T-helper 1 cell treated with Interleukin-12 subunit alpha and Interleukin-12 subunit beta and Interleukin-4 antibody, amounts not matched to agents 30 μg/mL and 1 μg/mL, for 36 hours (primary cell): ENCODE measurements around the gene CERS4.
"Not testable (repeated sequence)": the region's sequence is repeated elsewhere in the genome, so short reads cannot be mapped to it uniquely, and the experiment has no call there.

ENCODE experiments used
- H3K27ac Mint-ChIP-seq: one replicate; pipeline ENCODE4 v1.8.0; 2021; ENCODE audit warnings: mild to moderate bottlenecking, mixed read lengths
- H3K27me3 Mint-ChIP-seq: one replicate; pipeline ENCODE4 v1.8.0; 2021; ENCODE audit warnings: low read depth, mixed read lengths
- H3K36me3 Mint-ChIP-seq: one replicate; pipeline ENCODE4 v1.8.0; 2021; ENCODE audit warnings: low read depth, mixed read lengths
- H3K4me1 Mint-ChIP-seq: one replicate; pipeline ENCODE4 v1.8.0; 2021; ENCODE audit warnings: low read depth, mixed read lengths
- H3K4me3 Mint-ChIP-seq: one replicate; pipeline ENCODE4 v1.8.0; 2021; ENCODE audit warnings: mild to moderate bottlenecking, moderate library complexity, mixed read lengths
- H3K9me3 Mint-ChIP-seq: one replicate; pipeline ENCODE4 v1.8.0; 2021; ENCODE audit warnings: mixed read lengths

CERS4 gene, protein sequence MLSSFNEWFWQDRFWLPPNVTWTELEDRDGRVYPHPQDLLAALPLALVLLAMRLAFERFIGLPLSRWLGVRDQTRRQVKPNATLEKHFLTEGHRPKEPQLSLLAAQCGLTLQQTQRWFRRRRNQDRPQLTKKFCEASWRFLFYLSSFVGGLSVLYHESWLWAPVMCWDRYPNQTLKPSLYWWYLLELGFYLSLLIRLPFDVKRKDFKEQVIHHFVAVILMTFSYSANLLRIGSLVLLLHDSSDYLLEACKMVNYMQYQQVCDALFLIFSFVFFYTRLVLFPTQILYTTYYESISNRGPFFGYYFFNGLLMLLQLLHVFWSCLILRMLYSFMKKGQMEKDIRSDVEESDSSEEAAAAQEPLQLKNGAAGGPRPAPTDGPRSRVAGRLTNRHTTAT

DNA sequence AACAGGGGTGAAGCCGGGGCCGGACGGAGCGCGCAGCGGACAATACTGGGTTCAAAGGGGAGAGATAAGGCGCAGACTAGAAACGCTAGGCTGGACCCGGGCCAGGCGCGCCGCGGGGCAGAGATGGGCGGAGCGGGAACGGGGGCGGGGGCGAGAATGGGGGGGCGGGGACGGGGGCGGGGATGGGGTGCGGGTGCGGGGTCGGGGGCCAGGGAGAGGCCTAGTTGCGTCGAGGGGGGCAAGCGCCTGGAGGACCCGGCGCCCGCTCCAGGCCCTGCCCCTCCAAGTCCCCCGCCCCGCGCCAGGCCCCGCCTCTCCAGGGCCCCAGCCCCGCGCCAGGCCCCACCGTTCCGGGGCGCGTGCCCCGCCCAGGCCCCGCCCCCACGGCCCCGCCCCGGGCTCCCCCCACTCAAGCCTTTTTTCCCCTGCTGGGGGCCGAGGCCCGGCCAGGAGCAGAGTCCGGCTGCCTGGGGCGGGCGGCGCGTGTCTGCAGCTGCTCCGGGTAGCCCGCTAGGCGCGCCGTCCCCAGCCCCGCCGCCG, at the start of gene CERS4:
CERS4 (plus strand) TSS at position 449 of the 540 bp plus-strand sequence. CDS start 41,707 bp downstream, outside the sequence.
- Mint-ChIP-seq H3K9me3 (no peaks in the 10 kb centered on the region), H3K27ac (peak within 1 kb of the TSS; percentile 81), H3K4me3 (peak within 1 kb of the TSS; percentile 88), H3K36me3 (peaks cover 6% of the 10 kb centered on the region), H3K4me1 (peaks cover 15% of the 10 kb centered on the region), H3K27me3 (peaks cover 5% of the 10 kb centered on the region)

DNA sequence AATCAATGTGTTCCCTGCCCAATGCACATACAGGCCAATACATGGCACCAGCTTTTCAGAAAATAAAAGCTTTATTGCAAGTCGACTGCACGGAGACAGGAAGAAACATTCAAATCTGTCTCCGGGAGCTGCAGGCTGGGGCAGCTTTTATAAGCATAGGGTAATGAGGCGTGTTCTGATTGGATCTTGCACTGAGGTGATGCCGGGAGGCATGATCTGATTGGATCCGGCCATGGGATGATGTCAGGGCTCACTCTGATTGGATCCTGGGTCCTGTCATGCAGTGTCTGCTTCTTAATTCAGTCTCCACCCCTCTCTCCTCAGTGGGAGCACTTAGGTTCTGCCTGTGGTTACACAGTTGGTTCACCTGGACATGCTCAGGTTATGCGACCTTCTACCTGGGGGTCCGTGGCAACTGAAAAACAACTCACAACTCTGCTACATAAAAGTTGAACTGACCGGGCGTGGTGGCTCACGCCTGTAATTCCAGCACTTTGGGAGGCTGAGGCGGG, 48.0 kb upstream of the CERS4 start:
- Mint-ChIP-seq H3K4me1 (peaks cover 6% of the 10 kb centered on the region), H3K27me3 (peaks cover 7% of the 10 kb centered on the region), H3K9me3 (no peaks in the 10 kb centered on the region), H3K4me3 (no peak overlapping the region), H3K36me3 (no peaks in the 10 kb centered on the region), H3K27ac (no peak overlapping the region)

DNA sequence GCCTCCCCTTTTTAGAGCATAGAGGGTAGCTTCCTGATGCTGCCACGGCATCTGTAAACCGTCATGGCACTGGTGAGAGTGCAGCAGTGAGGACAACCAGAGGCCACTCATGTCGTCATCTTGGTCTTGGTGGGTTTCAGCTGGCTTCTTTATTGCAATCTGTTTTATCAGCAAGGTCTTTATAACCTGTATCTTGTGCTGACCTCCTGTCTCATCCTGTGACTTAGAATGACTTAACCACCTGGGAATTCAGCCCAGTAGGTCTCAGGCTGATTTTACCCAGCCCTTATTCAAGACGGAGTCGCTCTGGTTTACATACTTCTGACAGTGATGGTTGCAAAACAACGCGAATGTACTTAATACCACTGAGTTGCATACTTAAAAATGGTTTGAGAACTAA, 45.4 kb upstream of the CERS4 start:
- Mint-ChIP-seq H3K27me3 (no peaks in the 10 kb centered on the region), H3K9me3 (no peaks in the 10 kb centered on the region), H3K27ac (no peak overlapping the region), H3K4me1 (peaks cover 6% of the 10 kb centered on the region), H3K36me3 (no peaks in the 10 kb centered on the region), H3K4me3 (no peak overlapping the region)

DNA sequence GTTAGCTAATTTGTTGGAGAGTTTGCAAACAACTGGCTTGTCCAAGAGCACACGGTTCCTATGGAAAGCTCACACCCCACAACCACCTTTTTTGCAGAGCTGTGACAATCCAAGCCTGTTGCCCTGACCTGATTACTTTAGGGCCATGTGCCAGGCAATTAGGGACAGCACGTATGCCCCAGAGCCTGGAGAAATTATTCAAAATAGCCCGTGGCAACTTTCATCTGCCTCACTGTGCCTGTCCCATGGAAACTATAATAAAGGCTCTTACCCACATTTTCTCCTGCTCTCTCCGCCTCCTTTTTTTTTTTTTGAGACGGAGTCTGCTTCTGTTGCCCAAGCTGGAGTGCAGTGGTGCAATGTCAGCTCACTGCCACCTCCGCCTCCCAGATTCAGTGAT, 41.2 kb upstream of the CERS4 start:
- Mint-ChIP-seq H3K9me3 (no peaks in the 10 kb centered on the region), H3K4me3 (no peak overlapping the region), H3K27ac (no peak overlapping the region), H3K4me1 (no peaks in the 10 kb centered on the region), H3K36me3 (no peaks in the 10 kb centered on the region), H3K27me3 (no peaks in the 10 kb centered on the region)

DNA sequence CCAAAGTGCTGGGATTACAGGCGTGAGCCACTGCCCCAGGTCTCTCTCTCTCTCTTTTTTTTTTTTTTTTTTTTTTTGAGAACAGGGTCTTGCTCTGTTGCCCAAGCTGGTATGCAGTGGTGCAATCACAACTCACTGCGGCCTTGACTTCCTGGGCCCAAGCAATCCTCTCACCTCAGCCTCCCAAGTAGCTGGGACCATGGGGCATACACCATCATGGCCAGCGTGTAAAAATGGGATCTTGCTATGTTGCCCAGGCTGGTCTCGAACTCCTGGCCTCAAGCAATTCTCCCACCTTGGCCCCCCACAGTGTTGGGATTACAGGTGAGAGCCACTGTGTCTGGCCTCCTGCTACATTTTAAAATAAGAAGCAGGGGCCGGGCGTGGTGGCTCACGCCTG, 40.6 kb upstream of the CERS4 start:
- Mint-ChIP-seq H3K27ac (no peak overlapping the region), H3K4me3 (no peak overlapping the region), H3K36me3 (no peaks in the 10 kb centered on the region), H3K9me3 (no peaks in the 10 kb centered on the region), H3K27me3 (no peaks in the 10 kb centered on the region), H3K4me1 (no peaks in the 10 kb centered on the region)

DNA sequence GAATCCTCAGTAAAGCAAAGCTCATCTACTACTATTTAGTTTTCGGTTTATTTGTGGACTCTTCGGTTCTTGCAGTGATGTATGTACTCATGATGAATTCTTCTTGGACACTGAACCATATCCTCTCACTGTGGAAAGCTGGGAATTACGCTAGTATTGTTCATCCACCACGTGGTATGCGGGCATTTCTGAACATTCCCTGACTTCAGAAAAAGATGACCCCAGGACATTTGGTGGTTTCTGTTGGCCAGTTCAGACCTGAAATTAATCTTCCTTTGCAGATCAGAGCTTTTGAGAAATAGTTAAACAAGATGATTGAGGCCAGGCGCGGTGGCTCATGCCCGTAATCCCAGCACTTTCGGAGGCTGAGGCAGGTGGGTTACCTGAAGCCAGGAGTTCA, 34.5 kb upstream of the CERS4 start:
- Mint-ChIP-seq H3K4me3 (no peak overlapping the region), H3K4me1 (no peaks in the 10 kb centered on the region), H3K9me3 (no peaks in the 10 kb centered on the region), H3K27me3 (no peaks in the 10 kb centered on the region), H3K27ac (no peak overlapping the region), H3K36me3 (no peaks in the 10 kb centered on the region)

DNA sequence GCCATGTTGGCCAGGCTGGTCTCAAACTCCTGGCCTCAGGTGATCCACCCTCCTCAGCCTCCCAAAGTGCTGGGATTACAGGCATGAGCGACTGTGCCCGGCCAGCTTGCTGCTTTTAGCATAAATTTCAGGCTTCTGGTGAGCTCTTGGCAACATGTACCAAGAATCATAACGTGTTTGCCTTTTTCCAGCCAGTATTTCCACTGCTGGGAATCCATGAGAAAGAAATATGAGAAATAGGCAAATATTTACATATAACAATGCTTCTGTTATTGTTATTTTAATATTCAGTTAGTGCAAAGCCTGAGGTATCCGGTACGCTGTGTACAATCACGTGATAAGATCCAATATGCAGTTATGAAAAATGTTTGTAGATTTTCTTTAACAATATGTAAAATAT, 29.2 kb upstream of the CERS4 start:
- Mint-ChIP-seq H3K9me3 (no peaks in the 10 kb centered on the region), H3K36me3 (no peaks in the 10 kb centered on the region), H3K27ac (no peak overlapping the region), H3K27me3 (no peaks in the 10 kb centered on the region), H3K4me3 (no peak overlapping the region), H3K4me1 (peaks cover 5% of the 10 kb centered on the region)

DNA sequence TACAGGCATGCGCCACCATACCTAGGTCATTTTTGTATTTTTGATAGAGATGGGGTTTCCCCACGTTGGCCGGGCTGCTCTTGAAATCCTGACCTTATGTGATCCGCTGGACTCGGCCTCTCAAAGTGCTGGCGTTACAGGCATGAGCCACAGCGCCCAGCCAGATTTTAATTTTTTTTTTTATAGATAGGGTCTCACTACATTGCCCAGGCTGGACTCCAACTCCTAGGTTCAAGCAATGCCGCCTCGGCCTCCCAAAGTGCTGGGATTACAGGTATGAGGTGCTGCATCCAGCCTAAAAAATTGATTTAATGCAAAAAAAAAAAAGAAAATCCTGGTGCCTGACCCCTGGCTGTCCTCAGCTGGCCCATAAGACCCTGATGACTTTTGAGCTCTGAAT, 24.9 kb upstream of the CERS4 start:
- Mint-ChIP-seq H3K9me3 (no peaks in the 10 kb centered on the region), H3K27ac (no peak overlapping the region), H3K4me1 (peaks cover 6% of the 10 kb centered on the region), H3K36me3 (no peaks in the 10 kb centered on the region), H3K4me3 (no peak overlapping the region), H3K27me3 (peaks cover 3% of the 10 kb centered on the region)

DNA sequence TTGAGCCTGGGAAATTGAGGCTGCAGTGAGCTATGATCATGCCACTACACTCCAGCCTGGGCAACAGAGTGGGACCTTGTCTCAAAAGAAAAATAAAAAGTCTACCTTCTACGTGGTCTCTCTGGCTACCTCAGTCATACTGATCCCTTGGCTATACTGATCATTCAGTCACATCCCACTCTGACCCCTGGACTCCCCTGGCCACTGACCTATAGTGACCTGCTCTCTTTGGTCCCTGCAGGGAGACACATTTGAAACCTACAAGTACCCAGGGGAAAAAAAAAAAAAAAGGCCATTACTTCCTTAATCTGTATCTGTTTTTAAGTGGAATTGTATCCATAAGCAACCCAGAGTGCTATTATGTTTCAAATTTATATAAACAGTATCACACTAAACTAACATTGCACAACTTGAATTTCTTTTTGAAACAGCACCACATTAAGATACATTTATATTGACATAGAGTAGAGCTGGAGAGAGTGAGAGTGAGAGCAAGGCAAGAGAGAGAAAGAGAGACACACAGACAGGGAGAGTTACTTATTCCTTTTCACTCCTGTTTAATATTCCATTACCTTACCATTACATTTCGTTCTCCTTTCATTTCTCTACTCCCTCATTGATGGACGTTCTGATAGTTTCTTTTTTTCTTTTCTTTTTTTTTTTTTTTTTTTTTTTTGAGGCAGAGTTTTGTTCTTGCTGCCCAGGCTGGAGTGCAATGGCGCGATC, 23.7 kb upstream of the CERS4 start:
- Mint-ChIP-seq H3K36me3 (no peaks in the 10 kb centered on the region), H3K4me1 (peaks cover 6% of the 10 kb centered on the region), H3K27me3 (peaks cover 3% of the 10 kb centered on the region), H3K9me3 (no peaks in the 10 kb centered on the region), H3K27ac (no peak overlapping the region), H3K4me3 (no peak overlapping the region)

DNA sequence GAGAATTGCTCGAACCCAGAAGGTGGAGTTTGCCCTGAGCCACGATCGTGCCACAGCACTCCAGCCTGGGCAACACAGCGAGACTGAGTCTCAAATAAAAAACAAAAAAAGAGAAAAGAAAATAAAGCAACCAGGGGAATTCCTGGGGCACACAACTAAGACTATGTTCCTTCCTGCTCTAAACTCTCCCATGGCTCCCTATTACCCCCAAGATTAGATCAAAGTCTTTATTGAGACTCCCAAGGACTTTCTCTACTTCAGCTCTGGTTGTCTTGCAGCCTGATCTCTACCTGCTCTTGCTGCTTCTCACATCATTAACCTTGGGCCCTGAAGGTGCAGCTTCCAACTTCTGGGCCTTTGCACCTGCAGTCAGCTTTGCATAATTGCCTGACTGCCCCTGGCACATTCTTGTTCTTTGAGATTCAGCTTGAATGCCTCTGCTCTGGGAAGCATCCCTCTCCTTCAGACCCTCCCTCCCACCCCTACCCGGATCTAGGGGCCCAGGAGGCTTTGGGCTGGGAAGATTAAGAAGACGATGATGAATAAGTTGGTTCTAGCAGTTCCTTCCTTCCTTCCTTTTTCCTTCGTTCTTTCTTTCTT, 16.8 kb upstream of the CERS4 start:
- Mint-ChIP-seq H3K36me3 (no peaks in the 10 kb centered on the region), H3K4me3 (no peak overlapping the region), H3K27ac (peak overlapping the region; percentile 98), H3K9me3 (no peaks in the 10 kb centered on the region), H3K4me1 (peaks cover 40% of the 10 kb centered on the region), H3K27me3 (peaks cover 2% of the 10 kb centered on the region)

DNA sequence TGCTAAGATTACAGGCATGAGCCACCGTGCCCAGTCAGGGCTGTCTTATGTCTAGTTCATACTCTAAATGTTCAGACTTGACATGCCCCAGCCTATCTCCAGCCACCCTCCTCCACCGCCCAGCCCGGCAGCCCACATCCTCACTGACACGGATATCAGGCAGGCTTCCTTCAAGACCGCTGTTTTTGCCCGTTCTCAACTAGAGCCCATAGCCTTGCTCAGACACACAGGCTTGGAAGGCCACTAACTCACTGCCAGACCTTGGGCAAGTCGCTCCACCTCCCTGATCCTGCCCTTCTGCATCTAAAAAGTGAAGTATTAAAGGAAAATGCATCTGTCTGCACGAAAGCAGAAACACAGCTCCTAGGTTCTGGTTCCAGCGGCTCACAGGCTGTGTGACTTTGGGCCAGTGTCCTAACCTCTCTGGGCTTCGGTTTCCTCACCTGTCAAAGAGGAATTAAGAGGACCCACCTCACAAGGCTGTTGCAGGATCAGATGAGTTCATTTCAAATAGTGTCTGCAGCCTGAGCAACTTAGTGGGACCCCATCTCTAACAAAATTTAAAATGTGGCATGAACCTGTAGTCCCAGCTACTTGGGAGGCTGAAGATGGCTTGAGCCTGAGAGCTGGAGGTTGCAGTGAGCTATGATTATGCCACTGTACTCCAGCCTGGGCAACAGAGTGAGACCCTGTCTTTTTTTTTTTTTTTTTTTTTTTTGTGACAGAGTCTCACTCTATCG, 14.5 kb upstream of the CERS4 start:
- Mint-ChIP-seq H3K9me3 (no peaks in the 10 kb centered on the region), H3K36me3 (no peaks in the 10 kb centered on the region), H3K4me1 (peaks cover 38% of the 10 kb centered on the region), H3K4me3 (peak overlapping the region; percentile 71), H3K27ac (peak overlapping the region; percentile 98), H3K27me3 (no peaks in the 10 kb centered on the region)

DNA sequence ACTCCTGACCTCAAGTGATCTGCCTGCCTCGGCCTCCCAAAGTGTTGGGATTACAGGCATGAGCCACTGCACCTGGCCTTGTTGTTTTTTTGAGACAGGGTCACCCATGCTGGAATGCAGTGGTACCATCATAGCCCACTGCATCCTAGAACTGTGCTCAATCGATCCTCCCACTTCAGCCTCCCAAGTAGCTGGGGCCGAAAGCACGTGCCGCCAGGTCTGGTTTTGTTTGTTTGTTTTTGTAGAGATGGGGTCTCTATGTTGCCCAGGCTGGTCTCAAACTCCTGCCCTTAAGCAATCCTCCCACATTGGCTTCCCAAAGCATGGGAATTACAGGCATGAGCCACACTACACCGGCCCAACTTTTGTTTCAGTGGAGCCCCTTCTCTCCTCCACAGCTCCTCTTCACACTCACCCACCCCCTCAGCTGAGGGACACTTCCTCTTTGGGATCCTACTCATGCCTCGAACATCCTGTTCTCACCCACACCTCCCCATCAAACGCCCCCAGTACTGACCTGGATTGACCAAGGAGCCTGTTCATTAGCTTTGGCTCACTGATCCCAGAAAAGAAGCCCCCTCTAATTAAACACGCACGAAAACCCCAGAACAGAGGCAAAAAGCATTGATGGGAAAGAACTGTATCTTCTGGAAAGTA, 12.8 kb upstream of the CERS4 start:
- Mint-ChIP-seq H3K27me3 (peaks cover 6% of the 10 kb centered on the region), H3K27ac (peak overlapping the region; percentile 64), H3K4me3 (peak overlapping the region; percentile 29), H3K4me1 (peaks cover 38% of the 10 kb centered on the region), H3K9me3 (no peaks in the 10 kb centered on the region), H3K36me3 (no peaks in the 10 kb centered on the region)

DNA sequence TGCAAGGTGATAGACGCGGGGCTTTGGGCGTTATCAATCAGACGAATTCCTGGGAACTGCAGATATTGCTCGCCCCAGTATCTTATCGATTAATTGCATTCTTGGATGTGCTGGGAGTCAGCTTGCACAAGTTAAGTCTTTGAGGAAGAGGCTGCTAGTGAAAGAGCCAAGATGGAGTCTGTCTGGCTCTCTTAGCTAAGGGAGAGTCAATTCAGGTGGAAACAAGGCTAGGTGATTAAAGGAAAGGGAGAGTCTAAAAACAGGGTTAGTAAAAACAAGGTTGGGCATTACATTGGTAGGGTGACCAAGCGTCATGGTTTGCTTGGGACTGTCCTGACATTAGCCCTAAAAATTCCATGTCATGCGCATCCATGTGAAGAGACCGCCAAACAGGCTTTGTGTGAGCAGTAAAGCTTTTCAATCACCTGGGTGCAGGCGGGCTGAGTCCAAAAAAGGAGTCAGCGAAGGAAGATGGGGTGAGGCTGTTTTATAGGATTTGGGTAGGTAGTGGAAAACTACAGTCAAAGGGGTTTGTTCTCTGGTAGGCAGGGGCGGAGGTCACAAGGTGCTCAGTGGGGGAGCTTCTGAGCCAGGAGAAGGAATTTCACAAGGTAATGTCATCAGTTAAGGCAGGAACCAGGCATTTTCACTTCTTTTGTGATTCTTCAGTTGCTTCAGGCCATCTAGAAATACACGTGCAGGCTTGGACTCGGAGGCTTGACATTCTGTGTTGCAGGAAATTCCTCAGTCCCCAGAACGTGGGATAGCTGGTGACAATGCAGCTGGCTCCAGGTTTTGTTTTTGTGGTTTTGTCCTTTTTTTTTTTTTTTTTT, 5.7 kb upstream of the CERS4 start:
- not testable (repeated sequence) for H3K36me3 Mint-ChIP-seq, H3K9me3 Mint-ChIP-seq, H3K4me1 Mint-ChIP-seq, H3K4me3 Mint-ChIP-seq
- Mint-ChIP-seq H3K27me3 (peaks cover 22% of the 10 kb centered on the region), H3K27ac (peak overlapping the region; percentile 4)
